Pulmonary artery endothelial cell (primary cell): ENCODE data around the gene MAP3K3. TPM values are rescaled to one million over a fixed set of nuclear protein-coding genes. Genes with fewer than 3 reads are reported as not detected.
"Not testable (repeated sequence)": the region's sequence is repeated elsewhere in the genome, so short reads cannot be mapped to it uniquely, and the experiment has no call there.

Source experiments
- DNase-seq: peaks from one replicate; pipeline ENCODE4 v3.0.0-alpha.2; 2011; ENCODE audit warnings: low read depth, low spot score
- total RNA-seq: library from RNA; depleted of rRNA; stranded (reverse); fragments of >200 nt; gene quantifications from 2 replicates; pipeline ENCODE4 v1.2.3, GENCODE V29; 2014

MAP3K3 gene
- total RNA-seq, 1 donor from 2014 or later, result 104 TPM

GRCh38 chr17:63705657-63706056 is 83.4 kb downstream of the MAP3K3 start:
- no peak for DNase-seq

- no peak for DNase-seq
Measured at GRCh38 chr17:63706336-63707082, 84.3 kb downstream of the MAP3K3 start.

DNA sequence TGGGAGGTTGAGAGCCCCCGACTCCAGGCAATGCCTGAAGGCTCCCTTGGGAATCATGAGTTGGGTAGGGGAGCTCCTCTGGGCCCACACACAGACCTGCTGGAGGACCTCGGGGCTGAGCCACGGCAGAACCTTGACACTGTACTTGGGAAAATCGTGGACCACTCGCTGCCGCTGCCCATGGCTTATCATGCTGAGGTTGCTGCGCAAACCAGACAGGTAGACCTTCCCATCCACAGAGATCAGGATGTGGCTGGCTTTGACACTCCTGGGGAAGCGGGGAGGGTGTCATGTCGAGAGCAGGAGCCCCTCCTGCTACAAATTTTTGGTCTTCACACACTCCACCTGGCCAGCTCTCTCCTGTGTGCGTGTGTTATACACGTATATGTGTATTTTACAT is 84.9 kb downstream of the MAP3K3 start:
- DNase-seq, result no peak

DNA sequence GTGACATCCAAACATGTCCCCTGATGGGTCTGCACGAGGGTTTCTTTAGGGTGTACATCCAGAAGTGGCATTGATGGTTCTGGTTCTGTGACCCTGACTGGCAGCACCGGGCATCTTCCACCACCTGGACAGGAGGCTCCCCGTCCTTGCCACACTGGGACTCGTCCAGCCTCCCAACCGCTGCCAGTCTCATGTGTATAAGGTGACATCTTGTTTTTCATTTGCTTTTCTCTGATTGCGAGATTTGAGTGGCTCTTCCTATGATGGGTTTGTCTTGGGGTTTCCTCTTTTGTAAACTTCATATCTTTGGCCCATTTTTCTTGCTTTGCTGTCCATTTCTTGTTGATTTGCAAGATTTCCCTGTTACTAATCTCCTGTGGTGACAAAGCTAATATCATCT is 86.9 kb downstream of the MAP3K3 start:
- no peak for DNase-seq

DNA sequence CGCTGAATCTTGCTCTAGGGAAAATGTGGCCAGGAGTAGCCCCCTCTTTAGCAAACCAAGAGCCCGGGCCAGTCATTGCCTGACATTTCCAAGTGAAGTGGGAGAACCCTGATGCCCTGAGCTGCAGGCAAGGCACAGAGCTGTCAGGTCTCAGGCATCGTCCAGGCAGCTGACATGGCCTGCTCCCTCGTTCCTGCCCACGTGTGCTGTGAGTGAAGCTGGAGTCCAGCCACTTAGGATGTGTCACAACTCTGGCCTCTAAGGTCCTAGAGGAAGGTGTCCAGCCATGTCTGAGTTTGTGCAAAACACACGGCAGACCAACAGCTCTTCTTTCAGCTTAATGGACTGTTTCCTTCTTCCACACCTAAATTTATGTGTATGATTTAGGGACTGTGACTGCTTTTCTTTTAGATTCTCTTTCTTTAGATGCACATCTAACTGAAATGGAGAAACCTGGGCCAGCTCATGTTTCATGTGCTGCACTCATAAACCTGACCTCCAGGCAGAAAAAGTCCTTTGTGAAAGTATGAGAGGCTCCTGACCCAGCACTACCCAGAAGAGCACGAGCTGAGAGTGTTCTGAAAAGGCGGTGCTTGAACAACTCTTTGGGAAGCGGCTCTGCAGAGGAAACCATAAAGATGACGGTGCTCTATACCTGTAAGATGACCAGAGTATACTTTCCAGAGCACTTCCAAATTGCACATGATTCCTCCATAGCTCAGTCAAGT is 92.5 kb downstream of the MAP3K3 start:
- DNase-seq, result no peak

DNA sequence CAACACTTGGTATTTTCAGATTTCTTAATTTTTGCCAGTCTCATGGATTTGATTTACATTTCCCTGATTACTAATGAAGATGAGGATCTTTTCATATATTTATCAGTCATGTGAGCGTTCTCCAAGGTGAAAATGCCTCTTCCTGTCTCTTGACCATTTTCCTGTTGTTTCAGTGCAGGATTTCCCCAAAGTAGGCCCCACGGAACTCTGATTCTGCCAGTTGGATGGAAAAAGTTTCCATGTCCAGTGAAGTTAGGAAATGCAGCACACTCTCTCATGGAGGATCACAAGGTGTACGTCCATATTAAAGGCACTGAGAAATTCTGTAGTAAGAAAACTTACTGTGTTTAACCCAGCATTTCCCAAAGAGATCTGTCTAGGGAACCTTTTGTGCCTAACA is 94.2 kb downstream of the MAP3K3 start:
- no peak for DNase-seq

DNA sequence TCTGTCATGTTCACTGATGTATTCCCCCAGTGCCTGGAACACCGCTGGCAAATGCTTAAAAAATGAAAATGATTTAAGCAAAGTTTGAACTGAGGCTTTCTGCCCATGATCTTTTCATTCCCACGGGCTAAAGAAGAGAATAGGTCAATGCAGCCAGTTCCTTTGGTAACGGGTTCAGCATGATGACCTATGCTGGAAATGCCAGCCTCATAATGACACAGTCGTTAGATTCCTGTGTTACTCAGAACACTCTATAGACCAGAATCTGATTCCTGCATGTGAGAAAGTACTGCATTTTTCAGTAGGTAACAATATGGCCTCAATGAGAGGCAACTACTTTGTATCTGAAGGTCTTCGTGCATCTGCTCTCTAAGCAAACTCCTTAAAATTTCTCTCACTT is 96.8 kb downstream of the MAP3K3 start:
- DNase-seq, result no peak

GRCh38 chr17:63720194-63720593 is 98.0 kb downstream of the MAP3K3 start:
- DNase-seq, result not testable (repeated sequence)

DNA sequence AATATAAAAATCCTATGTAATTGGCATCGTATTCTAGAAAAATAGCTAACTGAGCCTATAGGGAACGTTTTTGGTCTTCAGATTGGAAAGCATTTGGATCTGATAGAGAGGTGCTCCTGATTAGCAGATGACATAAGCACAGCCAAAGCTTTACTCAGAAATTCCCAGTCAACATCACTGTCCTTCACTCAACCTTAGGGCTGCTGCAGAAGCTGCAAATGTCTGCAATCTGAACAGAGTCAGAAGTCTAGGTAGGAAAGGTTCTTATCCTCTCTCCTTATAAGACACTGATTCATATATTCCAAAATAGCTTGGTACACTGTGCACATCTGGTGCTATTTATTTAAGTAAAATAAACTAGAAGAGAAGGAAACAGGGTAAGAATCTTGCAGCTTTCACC is 100.2 kb downstream of the MAP3K3 start:
- no peak for DNase-seq

GRCh38 chr17:63735691-63736090 is 113.5 kb downstream of the MAP3K3 start:
- no peak for DNase-seq

GRCh38 chr17:63740464-63741142 is 118.4 kb downstream of the MAP3K3 start:
- DNase-seq, result no peak

DNA sequence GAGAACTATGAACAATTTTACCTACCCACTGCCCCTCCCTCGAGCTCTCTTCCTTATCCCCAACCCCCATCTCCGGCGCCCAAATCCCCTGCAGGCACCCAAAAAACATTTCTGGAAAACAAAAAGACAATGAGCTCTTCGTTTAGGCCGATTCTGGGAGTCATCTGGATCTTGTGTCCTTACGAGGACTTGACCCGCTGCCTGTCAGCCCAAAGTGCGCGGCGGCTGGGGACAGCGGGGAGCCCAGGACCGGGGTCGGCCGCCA is 118.9 kb downstream of the MAP3K3 start:
- DNase-seq, result no peak

DNA sequence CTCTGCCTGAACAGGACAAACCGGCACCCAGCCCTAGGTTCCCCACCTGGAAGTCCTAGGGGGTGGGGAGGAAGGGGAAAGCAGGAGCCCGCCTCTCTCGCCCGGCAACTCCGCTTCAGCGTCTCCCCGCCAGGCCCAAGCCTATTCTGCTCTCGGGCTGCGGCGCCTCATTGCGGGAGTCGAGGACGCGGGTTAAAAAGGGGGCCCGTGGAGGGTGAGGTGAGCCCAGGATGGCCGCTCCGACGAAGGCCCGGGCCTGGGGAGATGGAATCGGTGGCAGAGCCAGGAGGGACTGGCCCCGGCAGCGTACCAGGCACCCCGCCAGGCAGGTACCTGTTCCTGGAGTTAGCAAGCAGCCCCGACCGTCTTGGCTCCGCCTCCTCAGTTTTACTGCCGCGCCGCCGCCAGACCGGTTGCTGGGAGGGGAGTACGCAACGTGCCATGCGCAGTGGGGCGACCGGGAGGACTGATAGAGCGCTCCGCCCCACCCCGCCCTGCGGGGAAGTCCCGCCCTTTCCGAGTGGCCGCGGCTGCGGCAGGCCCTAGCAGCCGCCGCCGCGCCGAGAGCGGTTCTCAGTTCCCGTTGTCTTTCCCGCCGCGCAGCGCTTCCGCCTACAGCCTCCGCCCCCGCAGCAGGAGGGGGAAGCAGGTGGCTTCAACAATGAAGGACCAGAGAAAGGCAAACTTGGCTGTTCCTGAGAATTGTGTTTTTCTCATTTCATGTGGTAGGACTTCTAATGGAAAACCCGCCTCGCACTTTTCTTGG is 119.4 kb downstream of the MAP3K3 start, which contains the start of gene STRADA:
Gene STRADA (minus strand): TSS at position 392 of the 766 bp plus-strand sequence. CDS start 13,430 bp downstream, outside the sequence.
- DNase-seq, result peak; percentile 88

Other genes with a start within 250 kb of the MAP3K3 start
- 26.1 and 34.6 TPM in 2 replicates for gene CYB561, start 176.1 kb upstream of the MAP3K3 start, total RNA-seq
- 30.6 and 38.3 TPM in 2 replicates for gene ACE, start 145.4 kb upstream of the MAP3K3 start, total RNA-seq
- gene KCNH6, start 99.1 kb upstream of the MAP3K3 start, total RNA-seq, result not detected in 2 replicates
- 24.0 and 31.3 TPM in 2 replicates for gene DCAF7, start 71.9 kb upstream of the MAP3K3 start, total RNA-seq
- gene TACO1, start 21.5 kb upstream of the MAP3K3 start, total RNA-seq, result 24.3 and 27.2 TPM in 2 replicates
- 14.5 and 24.9 TPM in 2 replicates for gene LIMD2, start 77.7 kb downstream of the MAP3K3 start, total RNA-seq
- gene STRADA, start 119.4 kb downstream of the MAP3K3 start, total RNA-seq, result 19.7 and 22.1 TPM in 2 replicates
- gene CCDC47, start 151.2 kb downstream of the MAP3K3 start, total RNA-seq, result 92.4 and 113 TPM in 2 replicates
- gene DDX42, start 151.8 kb downstream of the MAP3K3 start, total RNA-seq, result 67.0 and 83.1 TPM in 2 replicates
- gene PSMC5, start 205.0 kb downstream of the MAP3K3 start, total RNA-seq, result 134 and 137 TPM in 2 replicates
- gene FTSJ3, start 205.2 kb downstream of the MAP3K3 start, total RNA-seq, result 64.3 and 102 TPM in 2 replicates
- gene SMARCD2, start 220.3 kb downstream of the MAP3K3 start, total RNA-seq, result 71.5 and 107 TPM in 2 replicates